Medulla oblongata (tissue), 1 donor: ENCODE data around the gene ARHGAP10.

Experiments
- DNase-seq: peaks from one replicate; pipeline ENCODE4 v3.0.0-alpha.2; 2015; ENCODE audit errors: extremely low spot score

The ARHGAP10 gene

DNA sequence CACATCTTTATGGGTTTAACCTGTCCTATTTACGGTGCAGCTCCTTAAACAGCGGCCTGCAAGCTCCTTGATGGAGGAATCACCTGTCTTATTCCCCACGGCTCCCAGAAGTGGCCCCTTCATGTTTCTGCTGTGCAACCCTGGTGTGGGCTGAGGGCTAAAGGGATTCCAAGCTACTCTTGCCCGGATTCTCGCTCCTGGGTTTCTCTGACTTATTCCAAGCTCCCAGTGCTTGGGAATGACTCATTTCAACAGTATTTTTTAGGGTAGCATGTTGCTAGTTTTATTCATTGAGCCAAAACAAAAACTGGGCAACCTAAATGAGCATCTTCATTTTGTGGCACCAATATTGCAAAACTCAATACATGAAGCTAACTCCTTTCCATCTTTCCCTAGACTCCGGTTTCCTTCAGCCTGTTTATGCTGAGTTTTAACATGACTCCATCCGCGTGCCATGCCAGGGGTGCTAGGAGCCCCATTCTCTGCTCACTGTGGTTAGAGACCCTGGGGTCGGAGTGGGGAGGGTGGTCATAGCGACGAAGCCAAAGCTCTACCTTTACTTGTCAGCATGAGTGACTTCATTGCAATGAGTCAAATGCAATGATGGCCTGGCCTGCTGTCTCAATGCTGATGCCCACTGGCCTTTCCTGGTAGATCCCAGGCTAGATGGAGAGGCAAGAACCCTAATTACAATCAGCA lies 360.6 kb downstream of the ARHGAP10 start:
- DNase-seq: no peak

DNA sequence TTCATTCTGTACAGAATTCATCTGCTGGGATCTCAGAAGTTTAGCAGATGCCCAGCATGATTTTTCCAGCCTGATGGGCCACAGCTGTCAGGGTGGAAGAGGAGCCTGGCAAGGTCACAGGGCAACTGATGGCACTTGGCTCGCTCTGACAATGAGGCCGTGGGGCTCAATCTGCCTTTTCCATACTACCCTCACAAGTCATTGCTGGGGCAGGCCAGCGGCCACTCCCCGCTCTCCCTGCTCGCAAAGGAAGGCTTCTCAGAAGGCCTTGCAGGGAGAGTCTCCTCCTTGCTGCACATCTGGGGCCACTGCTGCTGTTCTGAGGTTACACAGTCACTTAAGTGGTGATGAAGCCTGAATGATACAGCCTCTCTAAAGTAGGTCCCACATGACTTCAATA lies 361.2 kb downstream of the ARHGAP10 start:
- DNase-seq: no peak

DNA sequence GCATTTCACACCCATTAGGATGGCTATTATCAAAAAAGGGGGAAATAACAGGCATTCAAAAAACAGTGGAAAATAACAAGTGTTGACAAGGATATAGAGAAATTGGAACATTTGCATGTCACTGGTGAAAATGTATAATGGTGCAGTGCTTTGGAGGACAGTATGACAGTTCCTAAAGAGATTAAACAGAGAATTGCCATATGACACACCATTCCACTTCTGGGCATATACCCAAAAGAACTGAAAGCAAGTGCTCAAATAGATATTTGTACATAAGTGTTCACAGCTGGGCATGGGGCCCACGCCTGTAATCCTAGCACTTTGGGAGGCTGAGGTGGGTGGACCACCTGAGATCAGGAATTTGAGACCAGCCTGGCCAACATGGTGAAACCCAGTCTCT lies 362.3 kb downstream of the ARHGAP10 start:
- no peak for DNase-seq

DNA sequence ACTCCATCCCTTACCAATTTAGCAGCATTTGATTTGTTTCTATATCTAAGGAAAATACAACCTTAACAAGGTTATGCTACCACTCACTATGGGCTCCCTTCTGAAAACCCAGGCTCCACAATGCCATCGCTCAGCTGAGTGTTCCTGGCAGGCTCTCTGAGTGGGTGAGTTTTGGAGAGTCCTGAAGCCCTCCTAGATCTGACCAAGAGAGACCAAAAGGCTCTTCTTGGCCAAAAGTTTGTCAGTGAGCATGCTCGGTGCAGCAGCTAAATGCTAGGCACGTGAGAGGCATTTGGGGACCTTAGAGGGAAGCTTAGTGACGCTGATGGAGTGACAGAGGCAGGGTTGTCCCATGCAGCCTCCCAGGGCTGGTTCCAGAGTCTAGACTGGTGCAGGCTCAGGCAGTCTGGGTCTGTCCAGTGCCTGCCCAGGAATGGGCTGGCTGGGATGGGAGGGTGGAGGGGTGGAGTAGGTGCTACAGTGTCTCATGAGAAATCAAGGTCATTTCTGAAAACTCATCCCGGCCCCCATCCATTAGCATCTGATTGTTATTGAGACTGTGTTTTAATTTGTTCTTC lies 363.5 kb downstream of the ARHGAP10 start:
- DNase-seq: no peak

DNA sequence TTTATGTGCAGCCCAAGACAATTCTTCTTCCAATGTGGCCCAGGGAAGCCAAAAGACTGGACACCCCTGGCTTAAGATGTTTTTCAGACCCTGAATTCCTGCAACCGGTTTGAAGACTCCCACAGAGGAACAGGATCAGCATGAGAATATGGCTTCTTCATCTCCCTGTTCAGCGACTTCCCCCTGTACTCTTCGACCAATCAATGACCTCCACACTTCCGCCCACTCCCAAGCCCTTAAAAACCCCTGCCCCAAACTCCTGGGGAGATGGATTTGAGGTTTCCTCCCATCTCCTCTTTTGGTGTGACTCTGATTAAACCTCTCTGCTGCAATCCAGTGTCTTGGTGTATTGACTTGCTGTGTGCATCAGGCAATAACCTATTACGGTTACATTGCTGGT lies 365.9 kb downstream of the ARHGAP10 start:
- DNase-seq: no peak

DNA sequence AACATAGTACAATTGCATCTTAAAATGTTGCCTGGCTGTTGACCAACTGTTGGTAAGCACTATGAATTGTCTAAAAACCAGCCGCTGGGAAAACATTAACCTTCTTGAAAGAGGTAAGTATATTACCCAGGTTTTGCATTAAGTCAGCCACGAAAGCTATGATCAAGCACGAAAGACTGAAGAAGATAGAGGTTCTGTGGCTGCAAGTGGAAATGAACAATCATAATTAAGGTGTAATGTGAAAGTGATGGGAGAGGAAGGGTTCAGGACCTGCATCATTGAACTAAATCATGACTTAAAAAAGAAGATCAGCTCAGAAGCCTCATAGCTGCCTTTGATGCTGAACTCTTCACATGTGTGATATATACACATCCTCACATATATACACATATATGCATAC lies 369.3 kb downstream of the ARHGAP10 start:
- no peak for DNase-seq

DNA sequence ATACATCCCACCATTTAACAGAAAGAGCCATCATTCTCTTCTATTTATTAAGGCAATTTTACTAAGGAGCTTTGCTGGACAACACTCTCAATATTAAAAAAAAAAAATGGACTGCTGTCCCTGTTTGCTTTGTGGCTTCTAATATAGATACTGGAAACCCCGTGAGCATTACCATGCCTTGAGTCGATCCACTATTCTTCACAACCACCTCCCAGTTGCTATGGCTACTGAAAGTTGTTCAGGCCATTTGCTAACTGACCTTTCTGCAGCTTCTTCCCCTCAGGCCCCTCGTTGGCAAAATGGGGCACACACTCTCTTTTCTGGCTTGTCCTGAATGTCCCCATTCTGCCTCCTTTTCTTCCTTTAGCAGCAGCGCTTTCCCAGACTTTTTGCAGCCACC lies 369.9 kb downstream of the ARHGAP10 start:
- no peak for DNase-seq

DNA sequence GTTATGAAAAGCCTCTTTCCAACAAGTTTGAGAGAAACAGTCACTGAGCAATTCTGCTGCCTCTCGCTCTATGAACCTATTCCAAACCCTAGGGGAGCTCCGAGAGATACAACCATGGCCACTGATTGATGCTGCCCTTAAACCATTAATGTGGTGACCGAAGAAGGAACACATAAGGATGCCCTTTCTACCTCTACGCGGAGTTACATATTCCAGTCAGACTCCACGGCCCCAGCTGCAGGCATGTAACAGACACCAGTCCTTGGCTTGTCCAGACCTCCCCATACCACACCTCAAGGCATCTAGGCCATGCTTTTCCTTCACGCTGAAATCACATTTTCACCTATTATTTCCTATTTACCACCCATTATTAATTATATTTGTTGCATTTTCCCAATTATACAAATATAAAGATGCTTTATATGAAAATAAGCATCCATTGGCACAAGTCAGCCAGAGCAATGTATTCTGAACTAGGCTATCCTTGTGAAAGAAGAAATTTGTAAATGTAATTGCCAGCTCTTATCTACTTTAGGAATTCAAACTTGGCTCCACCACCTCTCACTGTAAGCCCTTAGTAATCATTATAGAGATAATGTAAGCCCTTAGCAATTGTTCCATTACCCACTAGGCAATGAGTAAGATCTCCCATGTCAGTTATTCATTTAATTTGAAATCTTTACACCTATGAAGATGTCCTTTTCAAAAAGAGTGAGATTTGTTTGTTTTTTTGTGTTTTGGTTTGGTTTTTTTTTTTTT lies 371.9 kb downstream of the ARHGAP10 start:
- DNase-seq: no peak

DNA sequence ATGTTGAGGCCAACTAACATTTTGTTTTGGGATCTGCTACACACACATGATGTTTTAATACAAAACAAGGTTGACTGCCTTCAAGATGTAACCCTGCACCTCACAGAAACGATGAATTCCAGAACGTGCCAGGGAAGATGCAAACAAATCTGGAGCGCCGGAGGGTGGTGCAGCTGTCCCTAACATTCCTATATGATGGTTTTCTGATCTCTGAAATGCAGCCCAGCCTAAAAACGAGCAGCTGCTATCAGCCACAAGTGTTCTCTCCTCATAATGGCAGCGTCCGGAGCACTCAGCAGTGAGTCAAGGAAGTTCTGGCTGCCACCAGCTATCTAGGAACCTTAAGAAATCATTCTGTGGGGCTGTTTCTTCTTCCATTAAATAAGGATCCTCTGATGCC lies 376.9 kb downstream of the ARHGAP10 start:
- DNase-seq: no peak

DNA sequence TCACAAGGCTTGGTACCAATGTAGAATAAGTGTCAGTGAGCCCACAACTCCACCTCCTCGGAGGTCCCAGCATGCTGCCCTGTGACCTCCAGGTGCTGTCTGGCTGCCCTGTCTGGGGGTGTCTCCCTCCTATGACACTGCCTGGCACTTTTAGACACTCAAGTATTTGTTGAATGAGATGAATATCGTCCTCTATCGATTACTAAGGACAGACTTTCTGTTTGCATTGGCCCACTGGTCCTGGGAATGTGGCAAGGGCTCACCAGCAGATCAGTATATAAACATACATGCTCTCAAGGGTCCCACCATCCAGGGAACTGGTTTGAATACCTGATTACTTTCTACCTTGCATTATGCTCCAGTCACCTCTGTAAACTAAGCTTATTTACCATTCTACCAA lies 377.3 kb downstream of the ARHGAP10 start:
- DNase-seq: no peak

DNA sequence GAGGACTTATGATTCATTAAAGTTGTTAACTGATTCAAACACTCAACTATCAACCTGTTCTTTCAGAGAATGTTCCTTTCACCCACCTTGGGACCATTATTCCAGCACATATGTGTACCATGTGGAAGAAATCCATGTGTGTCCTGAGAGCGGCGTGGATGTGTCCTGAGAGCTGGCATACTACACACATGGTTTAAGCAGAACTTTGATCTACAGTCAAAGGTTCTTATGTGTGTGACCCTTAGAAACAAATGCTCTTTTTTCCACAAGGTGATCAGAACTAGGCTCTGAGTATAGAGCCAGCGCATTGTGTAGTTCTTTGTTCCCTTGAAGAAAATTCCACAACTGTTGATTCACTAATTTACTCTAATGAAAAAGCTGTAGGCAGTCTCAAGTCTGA lies 378.3 kb downstream of the ARHGAP10 start:
- DNase-seq: no peak

DNA sequence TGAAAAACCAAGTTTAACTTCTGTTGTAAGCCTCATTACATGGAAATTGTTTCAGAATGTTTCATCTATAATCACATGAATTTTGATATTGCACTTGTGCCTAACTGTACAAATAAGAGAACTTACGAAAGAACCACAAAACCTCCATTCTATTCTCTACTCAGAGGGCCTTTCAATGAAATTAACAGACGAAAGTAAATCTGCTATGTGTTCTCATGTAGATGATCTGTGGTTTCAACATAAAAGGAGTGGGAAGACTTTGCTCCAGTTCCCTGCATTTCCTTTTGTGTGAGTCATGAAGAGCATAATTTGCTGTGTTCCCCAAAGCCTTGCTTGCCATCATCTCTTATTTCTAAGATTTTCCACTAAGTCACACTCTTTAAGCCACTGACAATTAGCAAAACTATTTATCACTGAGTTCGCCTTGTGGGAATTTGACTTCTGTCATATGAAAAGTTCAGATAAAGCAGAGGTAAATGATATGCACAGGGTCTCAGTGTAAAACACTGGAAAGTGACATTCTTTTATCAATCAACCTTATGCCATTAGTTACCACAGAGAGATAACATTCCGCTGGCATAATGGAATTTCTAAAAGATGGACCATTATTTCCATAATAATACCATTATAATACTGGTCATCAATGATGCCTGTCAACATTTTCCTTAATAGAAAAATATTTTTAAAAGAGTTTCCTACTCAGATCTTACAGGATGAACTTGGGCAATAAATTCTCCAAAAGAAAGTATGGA lies 380.5 kb downstream of the ARHGAP10 start:
- no peak for DNase-seq

DNA sequence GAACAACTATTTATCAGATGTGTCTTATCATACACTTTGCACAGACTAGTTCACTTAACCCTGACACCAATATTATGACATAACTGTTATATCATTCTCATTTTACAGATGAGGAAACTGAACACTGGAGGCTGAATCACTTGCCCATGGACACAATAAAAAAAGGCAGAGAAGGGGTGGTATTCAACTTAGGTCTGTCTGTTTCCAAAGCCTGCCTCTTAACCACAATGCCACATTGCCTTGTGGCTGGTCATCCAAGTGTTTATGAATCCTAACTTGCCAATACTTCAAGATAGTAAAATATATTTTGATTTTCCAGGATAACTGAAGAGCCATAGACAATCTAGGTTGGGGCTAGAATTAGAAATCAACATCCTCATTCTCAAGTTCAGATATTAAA lies 382.5 kb downstream of the ARHGAP10 start:
- no peak for DNase-seq

DNA sequence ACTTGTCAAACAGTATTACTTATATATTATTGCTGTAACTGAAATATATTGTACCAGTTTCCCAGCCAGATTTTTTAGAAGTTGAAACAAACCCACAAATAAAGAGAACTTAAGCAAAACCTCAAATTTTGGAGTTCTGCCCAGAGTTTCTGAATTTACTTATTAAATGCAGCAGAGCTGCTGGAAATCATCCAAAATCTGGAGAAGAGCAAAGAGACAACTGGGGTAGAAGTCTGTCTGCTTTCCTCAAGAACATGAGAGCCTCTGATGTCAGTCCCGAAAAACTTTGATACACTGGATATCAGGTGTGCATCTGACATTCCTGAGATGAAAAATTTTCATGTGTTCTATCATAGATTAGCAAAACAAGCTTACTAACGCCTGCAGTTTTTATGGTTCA lies 384.4 kb downstream of the ARHGAP10 start:
- peak; percentile 41 for DNase-seq

DNA sequence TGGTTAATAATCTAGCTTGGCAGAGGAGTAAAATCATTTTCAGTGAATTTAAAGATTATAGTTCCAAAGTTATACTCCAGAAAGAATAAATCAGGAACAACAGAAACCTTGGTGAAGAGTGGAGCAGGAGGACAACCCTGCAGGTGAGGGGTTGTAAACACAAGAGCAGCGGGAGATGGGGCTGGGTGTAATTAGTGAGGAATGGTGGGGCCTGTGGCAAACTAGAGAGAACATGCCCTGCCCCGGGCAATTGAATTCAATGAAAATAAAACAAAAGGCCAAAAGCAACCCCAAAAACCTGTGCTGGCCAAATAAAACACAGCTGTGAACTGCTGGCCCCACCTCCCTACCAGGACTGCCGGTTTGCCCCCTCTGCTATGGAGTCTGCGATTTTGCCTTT lies 385.1 kb downstream of the ARHGAP10 start:
- DNase-seq: no peak

DNA sequence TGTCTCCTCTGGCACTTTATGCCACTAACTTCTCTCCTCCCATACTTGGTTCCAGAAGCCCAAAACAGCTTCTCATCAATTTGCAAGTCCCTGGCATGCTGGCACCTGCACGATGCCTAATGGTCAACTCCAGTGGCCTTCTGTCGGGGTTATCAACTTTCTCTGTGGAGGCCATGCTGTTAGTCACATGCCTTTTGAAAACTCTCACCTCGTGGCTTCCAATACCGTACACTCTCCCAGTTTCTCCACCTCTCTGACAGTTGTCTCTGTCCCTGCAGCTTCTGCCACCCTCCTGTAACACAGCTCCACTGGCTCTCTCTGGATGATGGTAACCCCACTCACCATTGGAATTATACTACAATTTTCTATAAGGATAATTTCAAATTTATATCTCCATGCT lies 386.3 kb downstream of the ARHGAP10 start:
- no peak for DNase-seq

DNA sequence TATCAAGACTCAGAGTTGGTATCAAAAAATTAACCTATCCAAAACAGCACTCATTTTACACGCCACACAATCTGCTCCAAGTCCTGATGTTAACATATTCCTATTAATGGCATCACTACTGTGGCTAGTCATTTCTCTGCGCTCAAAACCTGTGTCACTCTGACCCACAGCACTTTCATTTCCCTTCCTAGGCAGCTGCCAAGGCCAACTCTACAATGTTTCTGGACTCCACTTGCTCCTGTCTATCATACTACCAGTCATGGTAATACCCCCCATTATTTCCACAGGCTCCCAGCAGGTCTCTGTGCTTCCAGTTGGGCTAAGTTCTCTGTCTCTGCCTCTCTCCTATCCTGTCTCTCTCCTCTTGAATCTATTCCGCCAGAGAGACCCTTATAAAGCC lies 386.7 kb downstream of the ARHGAP10 start:
- DNase-seq: no peak

DNA sequence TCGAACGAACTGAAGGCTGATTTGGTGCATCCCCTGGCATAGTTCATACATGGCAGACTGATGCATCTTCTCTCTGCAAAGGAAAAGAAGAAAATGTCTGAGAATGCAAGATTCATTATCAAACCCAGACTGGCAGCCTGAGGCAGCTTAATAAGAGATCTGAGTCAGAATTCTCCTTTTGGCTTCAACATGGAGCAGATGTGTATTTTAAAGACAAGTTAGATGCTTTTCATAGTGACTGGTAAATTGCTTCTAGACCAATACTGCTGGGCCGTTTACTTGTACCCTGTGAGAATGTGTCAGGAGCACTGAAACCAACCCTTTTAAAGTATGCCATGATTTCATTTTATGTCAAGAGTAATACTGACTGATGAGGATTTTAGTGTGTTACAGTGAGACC lies 388.3 kb downstream of the ARHGAP10 start:
- no peak for DNase-seq
